WERI-Rb-1 (cell line): ENCODE data around the gene FEM1B.

ENCODE experiments used
- DNase-seq: peaks from one replicate; pipeline ENCODE4 v3.0.0-alpha.2; 2020
- H3K27ac ChIP-seq: fragments of 250-450 bp; sonication (Bioruptor Pico); 2 replicates; pipeline ENCODE4 v1.5.1; 2020; ENCODE audit warnings: mild to moderate bottlenecking, moderate library complexity
- H3K27me3 ChIP-seq: fragments of 250-450 bp; sonication (Bioruptor Pico); 2 replicates; pipeline ENCODE4 v1.5.1; 2021; ENCODE audit warnings: mild to moderate bottlenecking, low read depth, moderate library complexity; ENCODE audit not compliant: insufficient read depth, severe bottlenecking
- H3K36me3 ChIP-seq: fragments of 250-450 bp; sonication (Bioruptor Pico); 2 replicates; pipeline ENCODE4 v1.5.1; 2020; ENCODE audit warnings: mild to moderate bottlenecking, moderate library complexity
- H3K4me3 ChIP-seq: 2 replicates; pipeline ENCODE4 v1.5.1; 2011; ENCODE audit warnings: low read depth, mild to moderate bottlenecking, control low read depth, low read length
- H3K9me3 ChIP-seq: fragments of 250-450 bp; sonication (Bioruptor Pico); 2 replicates; pipeline ENCODE4 v1.5.1; 2021; ENCODE audit warnings: mild to moderate bottlenecking, moderate library complexity; ENCODE audit not compliant: severe bottlenecking
- CTCF ChIP-seq: IDR thresholded peaks from 2 replicates; pipeline ENCODE4 v1.5.1; 2011; ENCODE audit warnings: low read depth, mild to moderate bottlenecking, control low read depth, inconsistent platforms, low read length

FEM1B gene

GRCh38 chr15:68256675-68257450, 20.7 kb upstream of the FEM1B start:
- DNase-seq = peak; percentile 80
- Histone ChIP-seq H3K4me3 (peak overlapping the region; percentile 32), H3K27me3 (no peaks in the 10 kb centered on the region), H3K9me3 (no peaks in the 10 kb centered on the region), H3K27ac (peak overlapping the region; percentile 45), H3K36me3 (no peaks in the 10 kb centered on the region)
- TF ChIP-seq CTCF = no peak

- no peak overlapping the region for H3K27ac ChIP-seq
- no peaks in the 10 kb centered on the region for H3K9me3 ChIP-seq
- no peaks in the 10 kb centered on the region for H3K27me3 ChIP-seq
- no peak for DNase-seq
- no peak overlapping the region for H3K4me3 ChIP-seq
- no peaks in the 10 kb centered on the region for H3K36me3 ChIP-seq
- no peak for TF ChIP-seq CTCF
Observed at GRCh38 chr15:68258692-68259091, 18.9 kb upstream of the FEM1B start.

DNA sequence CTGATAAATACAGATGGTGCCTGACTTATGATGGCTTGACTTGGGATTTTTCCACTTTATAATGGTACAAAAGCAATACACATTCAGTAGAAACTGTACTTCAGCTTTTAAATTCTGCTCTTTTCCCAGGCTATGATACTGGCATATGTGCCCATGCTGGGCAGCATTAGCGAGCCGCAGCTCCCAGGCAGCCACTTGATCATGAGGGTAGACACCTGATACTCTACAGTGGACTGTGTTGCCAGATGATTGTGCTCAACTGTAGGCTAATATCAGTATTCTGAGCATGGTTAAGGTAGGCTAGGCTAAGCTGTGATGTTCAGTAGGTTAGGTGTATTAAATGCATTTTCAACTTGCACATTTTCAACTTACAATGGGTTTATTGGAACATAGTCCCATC, 17.7 kb upstream of the FEM1B start:
- TF ChIP-seq CTCF = no peak

DNA sequence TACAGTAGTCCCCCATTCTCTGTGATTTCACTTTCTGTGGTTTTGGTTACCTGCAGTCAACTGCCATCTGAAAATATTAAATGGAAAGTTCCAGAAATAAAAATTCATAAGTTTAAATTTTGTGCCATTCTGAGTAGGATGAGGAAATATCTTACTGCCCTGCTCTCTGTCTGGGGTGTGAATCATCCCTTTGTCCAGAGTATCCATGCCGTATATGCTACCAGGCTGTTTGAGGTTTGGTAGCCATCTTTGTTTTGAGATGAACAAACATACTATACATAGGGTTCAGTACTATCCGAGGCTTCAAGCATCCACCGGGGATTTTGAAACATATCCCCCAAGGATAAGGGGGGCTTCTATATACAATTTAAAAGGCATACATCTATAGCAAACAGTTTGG, 16.3 kb upstream of the FEM1B start:
- no peak for DNase-seq
- Histone ChIP-seq H3K4me3 (no peak overlapping the region), H3K9me3 (no peaks in the 10 kb centered on the region), H3K27ac (no peak overlapping the region), H3K27me3 (no peaks in the 10 kb centered on the region), H3K36me3 (no peaks in the 10 kb centered on the region)
- no peak for TF ChIP-seq CTCF

More for the DNA sequence above, 17.7 kb upstream of the FEM1B start:
- no peak for DNase-seq
- Histone ChIP-seq H3K9me3 (no peaks in the 10 kb centered on the region), H3K36me3 (no peaks in the 10 kb centered on the region), H3K4me3 (no peak overlapping the region), H3K27me3 (no peaks in the 10 kb centered on the region), H3K27ac (no peak overlapping the region)

DNA sequence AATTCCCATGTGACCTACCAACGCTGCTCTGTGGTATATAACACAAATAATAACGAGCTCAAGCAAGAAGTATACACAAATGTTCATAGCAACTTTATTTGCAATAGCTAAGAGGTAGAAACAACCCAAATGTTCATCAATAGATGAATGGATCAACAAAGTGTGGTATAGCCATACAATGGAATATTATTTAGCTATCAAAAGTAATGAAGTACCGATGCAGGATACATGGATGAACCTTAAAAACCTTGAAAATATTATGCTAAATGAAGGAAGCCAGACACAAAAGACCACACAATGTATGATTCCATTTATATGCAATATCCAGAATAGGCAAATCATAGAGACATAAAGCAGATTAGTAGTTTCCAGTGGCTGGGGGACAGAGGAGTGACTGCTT, 15.6 kb upstream of the FEM1B start:
- H3K9me3 ChIP-seq = no peaks in the 10 kb centered on the region
- no peaks in the 10 kb centered on the region for H3K27me3 ChIP-seq
- DNase-seq = no peak
- H3K27ac ChIP-seq = no peak overlapping the region
- no peak for TF ChIP-seq CTCF
- no peaks in the 10 kb centered on the region for H3K36me3 ChIP-seq
- no peak overlapping the region for H3K4me3 ChIP-seq
